ENCODE data around the gene PDZD2. TPM values are rescaled to one million over a fixed set of nuclear protein-coding genes. Genes with fewer than 3 reads are reported as not detected.
A peak's percentile ranks its signal among the peaks of the same experiment; 100 is the strongest.
"Not testable (repeated sequence)": the region's sequence is repeated elsewhere in the genome, so short reads cannot be mapped to it uniquely, and the experiment has no call there.

Gene PDZD2
- total RNA-seq, 1 donor from 2014 or later, result 0.65 TPM

GRCh38 chr5:32071351-32071944 is 432.5 kb downstream of the PDZD2 start:
- Mint-ChIP-seq H3K36me3 (ENCODE audit: low read depth) (no peaks in the 10 kb centered on the region), H3K4me1 (no peaks in the 10 kb centered on the region), H3K9me3 (peaks cover 1% of the 10 kb centered on the region), H3K27me3 (ENCODE audit: low read depth) (no peaks in the 10 kb centered on the region), H3K4me3 (no peak overlapping the region), H3K27ac (ENCODE audit: unreplicated experiment) (peak overlapping the region; percentile 38)
- no peak for DNase-seq (ENCODE audit: low read depth, low spot score)
- no peak for TF ChIP-seq CTCF (conservative IDR thresholded peaks at IDR 0.05)

GRCh38 chr5:32072054-32072453 is 433.1 kb downstream of the PDZD2 start:
- no peaks in the 10 kb centered on the region for H3K9me3 Mint-ChIP-seq
- no peaks in the 10 kb centered on the region for H3K36me3 Mint-ChIP-seq (ENCODE audit: low read depth)

GRCh38 chr5:32074401-32074800 is 435.5 kb downstream of the PDZD2 start:
- DNase-seq (ENCODE audit: low read depth, low spot score), result no peak
- Mint-ChIP-seq H3K9me3 (no peaks in the 10 kb centered on the region), H3K36me3 (ENCODE audit: low read depth) (no peaks in the 10 kb centered on the region), H3K4me1 (peaks cover 5% of the 10 kb centered on the region), H3K27ac (ENCODE audit: unreplicated experiment) (no peak overlapping the region), H3K4me3 (no peak overlapping the region), H3K27me3 (ENCODE audit: low read depth) (no peaks in the 10 kb centered on the region)
- TF ChIP-seq CTCF (conservative IDR thresholded peaks at IDR 0.05), result no peak

More at GRCh38 chr5:32072054-32072453, 433.1 kb downstream of the PDZD2 start:
- peaks cover 5% of the 10 kb centered on the region for H3K4me1 Mint-ChIP-seq
- no peak for DNase-seq (ENCODE audit: low read depth, low spot score)
- no peaks in the 10 kb centered on the region for H3K27me3 Mint-ChIP-seq (ENCODE audit: low read depth)
- H3K27ac Mint-ChIP-seq (ENCODE audit: unreplicated experiment), result no peak overlapping the region
- no peak for TF ChIP-seq CTCF (conservative IDR thresholded peaks at IDR 0.05)
- no peak overlapping the region for H3K4me3 Mint-ChIP-seq

GRCh38 chr5:32076699-32077695 is 438.1 kb downstream of the PDZD2 start:
- peaks cover 5% of the 10 kb centered on the region for H3K4me1 Mint-ChIP-seq
- no peaks in the 10 kb centered on the region for H3K36me3 Mint-ChIP-seq (ENCODE audit: low read depth)
- peak; percentile 88 for TF ChIP-seq CTCF (conservative IDR thresholded peaks at IDR 0.05)
- DNase-seq (ENCODE audit: low read depth, low spot score), result peak; percentile 48
- H3K27me3 Mint-ChIP-seq (ENCODE audit: low read depth), result no peaks in the 10 kb centered on the region
- no peaks in the 10 kb centered on the region for H3K9me3 Mint-ChIP-seq
- no peak overlapping the region for H3K27ac Mint-ChIP-seq (ENCODE audit: unreplicated experiment)
- H3K4me3 Mint-ChIP-seq, result no peak overlapping the region

GRCh38 chr5:32078855-32079254 is 439.9 kb downstream of the PDZD2 start:
- not testable (repeated sequence) for H3K27me3 Mint-ChIP-seq (ENCODE audit: low read depth); H3K4me3 Mint-ChIP-seq; H3K9me3 Mint-ChIP-seq; H3K27ac Mint-ChIP-seq (ENCODE audit: unreplicated experiment); H3K36me3 Mint-ChIP-seq (ENCODE audit: low read depth); DNase-seq (ENCODE audit: low read depth, low spot score); H3K4me1 Mint-ChIP-seq

- not testable (repeated sequence) for H3K27ac Mint-ChIP-seq (ENCODE audit: unreplicated experiment); H3K4me1 Mint-ChIP-seq; H3K4me3 Mint-ChIP-seq; H3K27me3 Mint-ChIP-seq (ENCODE audit: low read depth); DNase-seq (ENCODE audit: low read depth, low spot score); H3K9me3 Mint-ChIP-seq; H3K36me3 Mint-ChIP-seq (ENCODE audit: low read depth)
Observed at GRCh38 chr5:32080565-32080964, 441.6 kb downstream of the PDZD2 start.
